NCI-H345 treated with DMSO at 0.1 percent for 48 hours (cell line): ENCODE results near the gene TUBA8.
"Not testable (repeated sequence)": the region's sequence is repeated elsewhere in the genome, so short reads cannot be mapped to it uniquely, and the experiment has no call there.

Source experiments
- DNase-seq: peaks from one replicate; lab custom pipeline; 2025; ENCODE audit not compliant: unreplicated experiment; lab: John Stamatoyannopoulos, UW

Gene TUBA8

GRCh38 chr22:18165356-18165755, 54.7 kb downstream of the TUBA8 start:
- DNase-seq: not testable (repeated sequence)

GRCh38 chr22:18170284-18170683, 59.7 kb downstream of the TUBA8 start:
- DNase-seq: not testable (repeated sequence)

- not testable (repeated sequence) for DNase-seq
Observed at GRCh38 chr22:18172203-18172602, 61.6 kb downstream of the TUBA8 start.

GRCh38 chr22:18172776-18173175, 62.2 kb downstream of the TUBA8 start:
- not testable (repeated sequence) for DNase-seq

GRCh38 chr22:18173441-18173840, 62.8 kb downstream of the TUBA8 start:
- not testable (repeated sequence) for DNase-seq
